ENCODE data around the gene KANSL1. TPM values are rescaled to one million over a fixed set of nuclear protein-coding genes. Genes with fewer than 3 reads are reported as not detected.

Gene KANSL1
- total RNA-seq, 2 donors from 2014 or later = 86.5 to 102 TPM

DNA sequence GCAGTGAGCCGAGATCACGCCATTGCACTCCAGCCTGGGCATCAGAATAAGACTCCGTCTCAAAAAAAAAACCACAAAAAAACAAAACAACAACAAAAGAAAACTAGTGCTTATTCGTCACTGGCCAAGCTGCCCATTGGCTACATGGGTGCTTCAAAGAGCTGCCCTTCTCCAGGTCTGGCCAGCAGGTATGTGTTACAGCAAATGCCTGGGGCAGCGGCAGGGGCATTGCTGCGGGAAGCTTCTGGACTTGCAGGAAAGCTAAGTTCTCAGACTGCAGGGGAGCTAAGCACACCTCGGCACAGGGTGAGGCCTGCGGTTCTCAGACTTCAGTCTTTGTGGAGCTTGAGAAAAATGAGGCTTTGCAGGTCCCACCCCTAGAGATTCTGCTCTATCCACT, 198.2 kb downstream of the KANSL1 start:
- Histone ChIP-seq H3K4me1 (ENCODE audit: control insufficient read depth in 1 of 2, low read depth in 2 of 2) (peaks cover 0 to 5% of the 10 kb centered on the region in 2 donors), H3K27me3 (replicated peaks; ENCODE audit: insufficient read depth) (no peaks in the 10 kb centered on the region), H3K27ac (no peak overlapping the region), H3K4me3 (no peak overlapping the region), H3K36me3 (no peaks in the 10 kb centered on the region), H3K9me3 (no peaks in the 10 kb centered on the region)
- TF ChIP-seq, protein P1, sequence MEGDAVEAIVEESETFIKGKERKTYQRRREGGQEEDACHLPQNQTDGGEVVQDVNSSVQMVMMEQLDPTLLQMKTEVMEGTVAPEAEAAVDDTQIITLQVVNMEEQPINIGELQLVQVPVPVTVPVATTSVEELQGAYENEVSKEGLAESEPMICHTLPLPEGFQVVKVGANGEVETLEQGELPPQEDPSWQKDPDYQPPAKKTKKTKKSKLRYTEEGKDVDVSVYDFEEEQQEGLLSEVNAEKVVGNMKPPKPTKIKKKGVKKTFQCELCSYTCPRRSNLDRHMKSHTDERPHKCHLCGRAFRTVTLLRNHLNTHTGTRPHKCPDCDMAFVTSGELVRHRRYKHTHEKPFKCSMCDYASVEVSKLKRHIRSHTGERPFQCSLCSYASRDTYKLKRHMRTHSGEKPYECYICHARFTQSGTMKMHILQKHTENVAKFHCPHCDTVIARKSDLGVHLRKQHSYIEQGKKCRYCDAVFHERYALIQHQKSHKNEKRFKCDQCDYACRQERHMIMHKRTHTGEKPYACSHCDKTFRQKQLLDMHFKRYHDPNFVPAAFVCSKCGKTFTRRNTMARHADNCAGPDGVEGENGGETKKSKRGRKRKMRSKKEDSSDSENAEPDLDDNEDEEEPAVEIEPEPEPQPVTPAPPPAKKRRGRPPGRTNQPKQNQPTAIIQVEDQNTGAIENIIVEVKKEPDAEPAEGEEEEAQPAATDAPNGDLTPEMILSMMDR (IDR thresholded peaks at IDR 0.05) = no peak
- DNase-seq (ENCODE audit: low spot score) = no peak
- no peak for ATAC-seq (ENCODE audit: insufficient number of reproducible peaks, low FRiP score, low read depth)

DNA sequence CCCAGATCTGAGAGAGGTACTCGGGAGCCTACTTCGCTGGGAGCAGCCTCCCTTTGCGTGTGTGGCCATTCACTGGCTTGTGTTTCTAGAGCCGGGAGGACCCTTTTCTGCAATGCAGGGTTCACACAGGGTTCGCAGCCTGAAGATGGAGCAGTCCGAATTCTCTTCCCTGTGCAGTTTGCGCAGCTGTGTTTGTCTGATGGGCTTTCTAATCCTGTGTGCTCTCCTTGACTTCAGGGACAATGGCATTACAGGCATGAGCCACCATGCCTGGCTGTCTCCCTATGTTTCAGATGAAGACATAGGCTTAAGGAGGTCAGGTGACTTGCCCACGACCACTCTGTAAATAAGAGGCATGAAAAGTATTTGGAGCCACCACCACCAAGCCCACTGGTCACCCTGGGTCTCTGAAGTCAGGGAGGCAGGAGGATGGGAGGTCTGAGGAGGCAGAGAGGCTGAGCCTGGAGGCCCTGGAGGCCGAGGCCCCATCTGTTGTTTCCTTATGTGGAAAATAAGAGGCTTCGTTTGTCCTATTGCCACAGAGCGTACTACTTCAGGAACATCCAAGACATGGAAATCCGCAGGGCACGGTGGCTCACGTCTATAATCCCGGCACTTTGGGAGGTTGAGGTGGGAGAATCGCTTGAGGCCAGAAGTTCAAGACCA, 199.1 kb downstream of the KANSL1 start:
- peaks cover 0 to 5% of the 10 kb centered on the region in 2 donors for H3K4me1 ChIP-seq (ENCODE audit: control insufficient read depth in 1 of 2, low read depth in 2 of 2)
- no peaks in the 10 kb centered on the region for H3K9me3 ChIP-seq
- no peaks in the 10 kb centered on the region for H3K27me3 ChIP-seq (replicated peaks; ENCODE audit: insufficient read depth)
- TF ChIP-seq, protein P1 (IDR thresholded peaks at IDR 0.05) = no peak
- no peak overlapping the region for H3K4me3 ChIP-seq
- H3K27ac ChIP-seq = no peak overlapping the region
- no peak for ATAC-seq (ENCODE audit: insufficient number of reproducible peaks, low FRiP score, low read depth)
- no peaks in the 10 kb centered on the region for H3K36me3 ChIP-seq
- DNase-seq (ENCODE audit: low spot score) = no peak

DNA sequence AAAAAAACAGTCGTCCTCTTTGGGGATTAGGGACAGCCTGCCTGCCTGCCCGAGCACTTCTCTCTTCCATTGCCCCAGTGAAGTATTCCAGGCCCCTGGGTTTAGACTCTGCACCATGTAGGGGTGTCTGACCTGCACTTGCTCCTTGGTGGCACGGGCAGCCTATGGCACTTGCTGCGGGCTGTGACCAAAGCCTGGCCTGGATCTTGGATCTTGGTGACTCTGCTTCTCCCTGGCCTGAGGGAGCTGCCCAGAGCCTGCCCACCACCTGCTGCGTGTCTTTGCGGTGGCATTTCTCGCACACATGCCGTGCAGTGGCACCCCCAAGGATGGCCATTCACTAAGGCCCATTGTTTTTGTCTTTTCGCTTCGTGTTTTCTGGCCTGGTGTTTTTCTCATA, 200.3 kb downstream of the KANSL1 start:
- ATAC-seq (ENCODE audit: insufficient number of reproducible peaks, low FRiP score, low read depth) (no peak), DNase-seq (ENCODE audit: low spot score) (no peak)
- no peak overlapping the region for H3K27ac ChIP-seq
- H3K4me1 ChIP-seq (ENCODE audit: control insufficient read depth in 1 of 2, low read depth in 2 of 2) = peaks cover 0 to 5% of the 10 kb centered on the region in 2 donors
- no peak overlapping the region for H3K4me3 ChIP-seq
- TF ChIP-seq, protein P1 (IDR thresholded peaks at IDR 0.05) = no peak
- no peaks in the 10 kb centered on the region for H3K27me3 ChIP-seq (replicated peaks; ENCODE audit: insufficient read depth)
- H3K9me3 ChIP-seq = no peaks in the 10 kb centered on the region
- H3K36me3 ChIP-seq = no peaks in the 10 kb centered on the region

DNA sequence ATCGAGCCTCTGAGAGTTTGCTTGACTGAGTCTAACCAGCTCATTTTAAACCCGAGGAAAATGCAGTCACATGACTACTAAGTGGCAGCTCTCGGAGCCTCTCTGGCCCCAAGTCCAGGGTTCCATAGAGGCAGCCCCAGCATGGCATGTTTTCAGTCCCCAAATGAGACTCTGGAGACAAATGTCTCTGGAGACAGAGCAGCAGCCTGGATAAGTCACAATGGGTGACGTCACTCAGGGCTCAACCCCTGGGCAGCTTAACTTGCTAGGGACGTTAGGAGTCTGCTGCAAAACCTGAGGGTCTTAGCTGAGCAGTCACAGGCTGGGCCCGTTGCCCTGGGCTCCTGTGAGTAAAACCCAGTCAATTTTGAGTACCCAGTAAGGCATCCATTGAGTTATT, 201.1 kb downstream of the KANSL1 start:
- ATAC-seq (ENCODE audit: insufficient number of reproducible peaks, low FRiP score, low read depth) = no peak
- TF ChIP-seq, protein P1 (IDR thresholded peaks at IDR 0.05) = no peak
- Histone ChIP-seq H3K4me1 (ENCODE audit: control insufficient read depth in 1 of 2, low read depth in 2 of 2) (no peaks in the 10 kb centered on the region), H3K27me3 (replicated peaks; ENCODE audit: insufficient read depth) (no peaks in the 10 kb centered on the region), H3K27ac (no peak overlapping the region), H3K9me3 (no peaks in the 10 kb centered on the region), H3K4me3 (no peak overlapping the region), H3K36me3 (no peaks in the 10 kb centered on the region)
- DNase-seq (ENCODE audit: low spot score) = no peak

DNA sequence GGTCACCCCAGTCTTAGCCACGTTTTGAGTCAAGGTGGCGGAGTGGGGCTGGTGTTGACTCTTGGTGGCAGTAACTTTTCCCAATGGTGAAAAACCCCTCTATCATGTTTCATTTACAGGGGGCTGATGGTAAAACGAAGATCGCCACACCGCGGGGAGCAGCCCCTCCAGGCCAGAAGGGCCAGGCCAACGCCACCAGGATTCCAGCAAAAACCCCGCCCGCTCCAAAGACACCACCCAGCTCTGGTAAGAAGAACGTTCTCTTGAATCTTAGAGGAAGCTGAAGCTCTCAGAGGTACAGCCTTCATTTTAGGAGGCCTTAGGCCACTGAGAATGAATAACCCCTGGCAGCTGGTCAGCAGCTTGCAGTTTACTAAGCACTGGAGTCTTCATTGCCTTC, 201.9 kb downstream of the KANSL1 start:
- H3K27ac ChIP-seq = no peak overlapping the region
- ATAC-seq (ENCODE audit: insufficient number of reproducible peaks, low FRiP score, low read depth) = no peak
- DNase-seq (ENCODE audit: low spot score) = no peak
- TF ChIP-seq, protein P1 (IDR thresholded peaks at IDR 0.05) = no peak
- H3K27me3 ChIP-seq (replicated peaks; ENCODE audit: insufficient read depth) = no peaks in the 10 kb centered on the region
- no peaks in the 10 kb centered on the region for H3K36me3 ChIP-seq
- H3K4me1 ChIP-seq (ENCODE audit: control insufficient read depth in 1 of 2, low read depth in 2 of 2) = no peaks in the 10 kb centered on the region
- H3K9me3 ChIP-seq = no peaks in the 10 kb centered on the region
- H3K4me3 ChIP-seq = no peak overlapping the region

All from thoracic aorta (tissue), 2 donors.